Transverse colon (tissue), 4 donors: ENCODE results near the gene DPAGT1.

ENCODE experiments used
- POLR2A ChIP-seq: fragments of 450-650 bp; IDR thresholded peaks from one replicate; pipeline ENCODE4 v1.6.1; 2016; ENCODE audit warnings: antibody characterized with exemption, mild to moderate bottlenecking, moderate library complexity
- POLR2AphosphoS5 ChIP-seq, 3 donors: sonication (generic); formaldehyde crosslinking; IDR thresholded peaks; one replicate each; pipeline ENCODE4 v1.6.1; 2016; ENCODE audit warnings: antibody characterized with exemption in 3 of 3
- TF ChIP-seq, protein P1 (sequence below), 5 experiments: fragments of 200-600 bp in 3 of 5; fragments of 450-650 bp in 2 of 5; sonication (generic) in 3 of 5; IDR thresholded peaks; 1 replicate in 2 of 5; 2 replicates in 3 of 5; pipeline ENCODE4 v1.5.1; 2016 to 2017; ENCODE audit warnings: antibody characterized with exemption in 5 of 5, inconsistent platforms in 3 of 5, mild to moderate bottlenecking in 2 of 5, moderate library complexity in 1 of 5

DNA sequence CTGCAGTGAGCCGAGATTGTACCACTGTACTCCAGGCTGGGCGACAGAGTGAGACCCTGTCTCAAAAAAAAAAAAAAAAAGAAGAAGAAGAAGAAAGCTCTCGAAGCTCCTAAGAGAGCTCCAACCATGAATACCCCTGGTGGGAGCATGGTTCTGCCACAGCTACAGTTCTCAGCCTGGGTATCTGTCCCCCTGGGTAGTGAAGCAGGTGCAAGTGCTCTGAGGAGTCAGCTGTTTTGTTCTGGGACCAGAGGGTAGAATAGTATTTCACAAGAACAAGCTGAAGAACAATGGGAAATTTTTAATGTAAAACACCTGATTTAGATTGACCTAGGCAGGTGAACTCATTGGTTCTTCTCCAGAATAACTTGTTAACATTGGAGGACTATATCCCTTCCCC lies 40.4 kb downstream of the DPAGT1 start:
- TF ChIP-seq, protein P1, sequence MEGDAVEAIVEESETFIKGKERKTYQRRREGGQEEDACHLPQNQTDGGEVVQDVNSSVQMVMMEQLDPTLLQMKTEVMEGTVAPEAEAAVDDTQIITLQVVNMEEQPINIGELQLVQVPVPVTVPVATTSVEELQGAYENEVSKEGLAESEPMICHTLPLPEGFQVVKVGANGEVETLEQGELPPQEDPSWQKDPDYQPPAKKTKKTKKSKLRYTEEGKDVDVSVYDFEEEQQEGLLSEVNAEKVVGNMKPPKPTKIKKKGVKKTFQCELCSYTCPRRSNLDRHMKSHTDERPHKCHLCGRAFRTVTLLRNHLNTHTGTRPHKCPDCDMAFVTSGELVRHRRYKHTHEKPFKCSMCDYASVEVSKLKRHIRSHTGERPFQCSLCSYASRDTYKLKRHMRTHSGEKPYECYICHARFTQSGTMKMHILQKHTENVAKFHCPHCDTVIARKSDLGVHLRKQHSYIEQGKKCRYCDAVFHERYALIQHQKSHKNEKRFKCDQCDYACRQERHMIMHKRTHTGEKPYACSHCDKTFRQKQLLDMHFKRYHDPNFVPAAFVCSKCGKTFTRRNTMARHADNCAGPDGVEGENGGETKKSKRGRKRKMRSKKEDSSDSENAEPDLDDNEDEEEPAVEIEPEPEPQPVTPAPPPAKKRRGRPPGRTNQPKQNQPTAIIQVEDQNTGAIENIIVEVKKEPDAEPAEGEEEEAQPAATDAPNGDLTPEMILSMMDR (IDR thresholded peaks at IDR 0.05), result no peak
- TF ChIP-seq POLR2A (no peak), POLR2AphosphoS5 (IDR thresholded peaks at IDR 0.05) (no peak)
